HepG2 (cell line): ENCODE data around the gene PLRG1. TPM values are rescaled to one million over a fixed set of nuclear protein-coding genes. Genes with fewer than 3 reads are reported as not detected.
A peak's percentile ranks its signal among the peaks of the same experiment; 100 is the strongest.

ENCODE experiments used
- AGO1 ChIP-seq: fragments of 200-400 bp; formaldehyde crosslinking; IDR thresholded peaks from 2 replicates; pipeline ENCODE4 v1.6.1; 2017; ENCODE audit warnings: mild to moderate bottlenecking, low read depth, low read length, moderate library complexity; ENCODE audit not compliant: poor library complexity, severe bottlenecking
- ATF1 ChIP-seq: IDR thresholded peaks from 2 replicates; pipeline ENCODE4 v1.6.1; 2016; ENCODE audit warnings: mild to moderate bottlenecking, control low read depth
- HOXA9 ChIP-seq: sonication (generic); formaldehyde crosslinking; IDR thresholded peaks from 2 replicates; pipeline ENCODE4 v1.8.1; 2022; ENCODE audit warnings: missing genetic modification reagents, mild to moderate bottlenecking, moderate library complexity, borderline replicate concordance
- IRX3 ChIP-seq: sonication (generic); formaldehyde crosslinking; IDR thresholded peaks from 2 replicates; pipeline ENCODE4 v1.8.1; 2023; ENCODE audit warnings: mild to moderate bottlenecking, low read depth, missing genetic modification reagents, borderline replicate concordance
- MTF2 ChIP-seq: sonication (generic); formaldehyde crosslinking; IDR thresholded peaks from 2 replicates; pipeline ENCODE4 v1.5.0; 2020; ENCODE audit warnings: missing genetic modification reagents, borderline replicate concordance
- MXI1 ChIP-seq: IDR thresholded peaks from 3 replicates; pipeline ENCODE4 v1.6.1; 2012; ENCODE audit warnings: low read depth, low read length, inconsistent platforms, borderline replicate concordance
- PCBP1 ChIP-seq: fragments of 200-400 bp; formaldehyde crosslinking; IDR thresholded peaks from 2 replicates; pipeline ENCODE4 v1.6.1; 2017; ENCODE audit warnings: mild to moderate bottlenecking, low read depth, low read length, borderline replicate concordance
- POGZ ChIP-seq: sonication (generic); formaldehyde crosslinking; IDR thresholded peaks from 2 replicates; pipeline ENCODE4 v1.4.0; 2020; ENCODE audit warnings: mild to moderate bottlenecking, missing genetic modification reagents
- POLR2A ChIP-seq, 2 experiments: IDR thresholded peaks; 2 replicates each; pipeline ENCODE4 v1.6.1; 2011; ENCODE audit warnings: low read depth in 2 of 2, low read length in 2 of 2, mild to moderate bottlenecking in 1 of 2, moderate library complexity in 1 of 2; ENCODE audit not compliant: insufficient read depth in 1 of 2
- RAD21 ChIP-seq: fragments of 450-650 bp; formaldehyde crosslinking; IDR thresholded peaks from 2 replicates; pipeline ENCODE4 v1.5.0; 2020; ENCODE audit warnings: mild to moderate bottlenecking
- SALL1 ChIP-seq: sonication (generic); formaldehyde crosslinking; IDR thresholded peaks from 2 replicates; pipeline ENCODE4 v1.8.0; 2022; ENCODE audit warnings: mild to moderate bottlenecking, missing genetic modification reagents
- SMARCE1 ChIP-seq: fragments of 450-650 bp; IDR thresholded peaks from 2 replicates; pipeline ENCODE4 v1.6.1; 2017; ENCODE audit warnings: borderline replicate concordance
- ZBTB1 ChIP-seq: sonication (generic); formaldehyde crosslinking; IDR thresholded peaks from 2 replicates; pipeline ENCODE4 v1.4.0; 2020; ENCODE audit warnings: missing genetic modification reagents, borderline replicate concordance
- ZNF251 ChIP-seq: sonication (generic); formaldehyde crosslinking; IDR thresholded peaks from 2 replicates; pipeline ENCODE4 v1.9.0; 2021; ENCODE audit warnings: mild to moderate bottlenecking, missing genetic modification reagents
- ZNF326 ChIP-seq: sonication (generic); formaldehyde crosslinking; IDR thresholded peaks from 2 replicates; pipeline ENCODE4 v1.4.0; 2020; ENCODE audit warnings: missing genetic modification reagents, borderline replicate concordance
- ZNF572 ChIP-seq: sonication (generic); formaldehyde crosslinking; IDR thresholded peaks from 2 replicates; pipeline ENCODE4 v1.5.1; 2020; ENCODE audit warnings: mild to moderate bottlenecking, missing genetic modification reagents
- ZNF773 ChIP-seq: sonication (generic); formaldehyde crosslinking; IDR thresholded peaks from 2 replicates; pipeline ENCODE4 v1.4.0; 2020; ENCODE audit warnings: missing genetic modification reagents, borderline replicate concordance
- ZNF776 ChIP-seq: sonication (generic); formaldehyde crosslinking; IDR thresholded peaks from 2 replicates; pipeline ENCODE4 v1.4.0; 2020; ENCODE audit warnings: mild to moderate bottlenecking, missing genetic modification reagents
- polyA plus RNA-seq, 8 experiments: library from polyadenylated mRNA; depleted of rRNA in 3 of 8; stranded (reverse) in 7 of 8; unstranded in 1 of 8; fragments of >200 nt; fragmentation: Illumina TruSeq in 4 of 8; extraction: Trizol in 4 of 8; gene quantifications; 2 replicates each; pipeline versions ENCODE4 v1.2.1 to v1.2.3, GENCODE V29; 2011 to 2016; ENCODE audit warnings: low read depth in 4 of 8, missing spikeins in 1 of 8, mixed read lengths in 1 of 8; ENCODE audit not compliant: insufficient read depth in 1 of 8
- total RNA-seq, 5 experiments: library from RNA; depleted of rRNA; stranded (reverse); fragments of >200 nt; fragmentation: Illumina TruSeq; extraction: Trizol; gene quantifications; 2 replicates each; pipeline ENCODE4 v1.2.3, GENCODE V29; 2016; ENCODE audit warnings: low read depth in 1 of 5
- TF ChIP-seq, protein P1 (sequence below): sonication (generic); formaldehyde crosslinking; IDR thresholded peaks from 2 replicates; pipeline ENCODE4 v1.5.1; 2020; ENCODE audit warnings: missing genetic modification reagents, mild to moderate bottlenecking, borderline replicate concordance
- TF ChIP-seq, protein P2 (sequence below): sonication (generic); formaldehyde crosslinking; IDR thresholded peaks from 2 replicates; pipeline ENCODE4 v1.5.0; 2020; ENCODE audit warnings: mild to moderate bottlenecking, missing genetic modification reagents, borderline replicate concordance
- TF ChIP-seq, protein P3 (sequence below): sonication (generic); formaldehyde crosslinking; IDR thresholded peaks from 2 replicates; pipeline ENCODE4 v1.8.0; 2022; ENCODE audit warnings: mild to moderate bottlenecking, missing genetic modification reagents, moderate library complexity
- TF ChIP-seq, protein P4 (sequence below): sonication (generic); formaldehyde crosslinking; IDR thresholded peaks from 2 replicates; pipeline ENCODE4 v1.8.1; 2023; ENCODE audit warnings: mild to moderate bottlenecking, missing genetic modification reagents

PLRG1 gene
- total and polyA plus RNA-seq, 2 of the 13 experiments (the other 11 are each of a cell fraction or from before 2014, with no cell fraction given) = 77.3 to 110 TPM

DNA sequence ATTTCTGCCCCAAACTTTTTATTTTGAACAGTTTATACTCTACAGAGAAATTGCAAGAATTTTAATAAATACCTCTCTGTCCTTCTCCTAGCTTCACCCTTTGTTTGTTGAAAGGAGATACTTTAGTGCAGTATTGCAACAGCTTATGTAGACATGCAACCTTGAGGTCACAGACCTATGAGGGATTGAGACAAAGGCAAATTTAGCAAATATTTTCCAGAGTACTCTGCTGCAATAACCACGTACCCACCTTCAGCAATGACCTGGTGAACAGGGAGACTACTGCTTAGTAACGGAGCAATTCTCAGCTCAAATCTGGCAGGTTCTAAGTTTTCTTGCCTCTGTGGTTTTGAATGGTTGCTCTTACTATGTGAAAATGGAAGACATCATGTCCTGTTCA lies 27.1 kb upstream of the PLRG1 start (continued):
- TF ChIP-seq RAD21 = no peak
- TF ChIP-seq POLR2A (IDR thresholded peaks at IDR 0.05; ENCODE audit: insufficient read depth in 1 of 2, low read depth in 2 of 2, low read length in 2 of 2) = no peak
- TF ChIP-seq, protein P1, sequence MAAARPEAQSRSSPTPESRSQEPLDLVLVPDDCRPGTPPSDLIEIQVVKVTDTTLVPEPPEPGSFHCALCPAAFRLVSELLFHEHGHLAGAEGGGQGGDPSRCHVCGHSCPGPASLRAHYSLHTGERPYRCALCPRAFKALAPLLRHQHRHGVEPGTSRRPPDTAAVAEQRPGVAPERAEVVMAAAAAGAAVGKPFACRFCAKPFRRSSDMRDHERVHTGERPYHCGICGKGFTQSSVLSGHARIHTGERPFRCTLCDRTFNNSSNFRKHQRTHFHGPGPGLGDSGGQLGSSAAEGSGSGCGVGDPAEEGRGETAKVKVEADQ (CRISPR knock-in tag) = peak; percentile 56; the same call in 1 of the 2 replicates
- no peak for TF ChIP-seq ZNF572 (CRISPR knock-in tag)
- no peak for TF ChIP-seq ZBTB1 (CRISPR knock-in tag)
- TF ChIP-seq, protein P2, sequence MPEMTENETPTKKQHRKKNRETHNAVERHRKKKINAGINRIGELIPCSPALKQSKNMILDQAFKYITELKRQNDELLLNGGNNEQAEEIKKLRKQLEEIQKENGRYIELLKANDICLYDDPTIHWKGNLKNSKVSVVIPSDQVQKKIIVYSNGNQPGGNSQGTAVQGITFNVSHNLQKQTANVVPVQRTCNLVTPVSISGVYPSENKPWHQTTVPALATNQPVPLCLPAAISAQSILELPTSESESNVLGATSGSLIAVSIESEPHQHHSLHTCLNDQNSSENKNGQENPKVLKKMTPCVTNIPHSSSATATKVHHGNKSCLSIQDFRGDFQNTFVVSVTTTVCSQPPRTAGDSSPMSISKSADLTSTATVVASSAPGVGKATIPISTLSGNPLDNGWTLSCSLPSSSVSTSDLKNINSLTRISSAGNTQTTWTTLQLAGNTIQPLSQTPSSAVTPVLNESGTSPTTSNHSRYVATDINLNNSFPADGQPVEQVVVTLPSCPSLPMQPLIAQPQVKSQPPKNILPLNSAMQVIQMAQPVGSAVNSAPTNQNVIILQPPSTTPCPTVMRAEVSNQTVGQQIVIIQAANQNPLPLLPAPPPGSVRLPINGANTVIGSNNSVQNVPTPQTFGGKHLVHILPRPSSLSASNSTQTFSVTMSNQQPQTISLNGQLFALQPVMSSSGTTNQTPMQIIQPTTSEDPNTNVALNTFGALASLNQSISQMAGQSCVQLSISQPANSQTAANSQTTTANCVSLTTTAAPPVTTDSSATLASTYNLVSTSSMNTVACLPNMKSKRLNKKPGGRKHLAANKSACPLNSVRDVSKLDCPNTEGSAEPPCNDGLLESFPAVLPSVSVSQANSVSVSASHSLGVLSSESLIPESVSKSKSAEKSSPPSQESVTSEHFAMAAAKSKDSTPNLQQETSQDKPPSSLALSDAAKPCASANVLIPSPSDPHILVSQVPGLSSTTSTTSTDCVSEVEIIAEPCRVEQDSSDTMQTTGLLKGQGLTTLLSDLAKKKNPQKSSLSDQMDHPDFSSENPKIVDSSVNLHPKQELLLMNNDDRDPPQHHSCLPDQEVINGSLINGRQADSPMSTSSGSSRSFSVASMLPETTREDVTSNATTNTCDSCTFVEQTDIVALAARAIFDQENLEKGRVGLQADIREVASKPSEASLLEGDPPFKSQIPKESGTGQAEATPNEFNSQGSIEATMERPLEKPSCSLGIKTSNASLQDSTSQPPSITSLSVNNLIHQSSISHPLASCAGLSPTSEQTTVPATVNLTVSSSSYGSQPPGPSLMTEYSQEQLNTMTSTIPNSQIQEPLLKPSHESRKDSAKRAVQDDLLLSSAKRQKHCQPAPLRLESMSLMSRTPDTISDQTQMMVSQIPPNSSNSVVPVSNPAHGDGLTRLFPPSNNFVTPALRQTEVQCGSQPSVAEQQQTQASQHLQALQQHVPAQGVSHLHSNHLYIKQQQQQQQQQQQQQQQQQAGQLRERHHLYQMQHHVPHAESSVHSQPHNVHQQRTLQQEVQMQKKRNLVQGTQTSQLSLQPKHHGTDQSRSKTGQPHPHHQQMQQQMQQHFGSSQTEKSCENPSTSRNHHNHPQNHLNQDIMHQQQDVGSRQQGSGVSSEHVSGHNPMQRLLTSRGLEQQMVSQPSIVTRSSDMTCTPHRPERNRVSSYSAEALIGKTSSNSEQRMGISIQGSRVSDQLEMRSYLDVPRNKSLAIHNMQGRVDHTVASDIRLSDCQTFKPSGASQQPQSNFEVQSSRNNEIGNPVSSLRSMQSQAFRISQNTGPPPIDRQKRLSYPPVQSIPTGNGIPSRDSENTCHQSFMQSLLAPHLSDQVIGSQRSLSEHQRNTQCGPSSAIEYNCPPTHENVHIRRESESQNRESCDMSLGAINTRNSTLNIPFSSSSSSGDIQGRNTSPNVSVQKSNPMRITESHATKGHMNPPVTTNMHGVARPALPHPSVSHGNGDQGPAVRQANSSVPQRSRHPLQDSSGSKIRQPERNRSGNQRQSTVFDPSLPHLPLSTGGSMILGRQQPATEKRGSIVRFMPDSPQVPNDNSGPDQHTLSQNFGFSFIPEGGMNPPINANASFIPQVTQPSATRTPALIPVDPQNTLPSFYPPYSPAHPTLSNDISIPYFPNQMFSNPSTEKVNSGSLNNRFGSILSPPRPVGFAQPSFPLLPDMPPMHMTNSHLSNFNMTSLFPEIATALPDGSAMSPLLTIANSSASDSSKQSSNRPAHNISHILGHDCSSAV (CRISPR knock-in tag) = no peak
- TF ChIP-seq ZNF776 = no peak
- TF ChIP-seq ZNF773 = no peak
- 0 out of 2 replicates have a peak, but pooled peaks have one; percentile 32 for TF ChIP-seq ATF1 (CRISPR knock-in tag)
- no peak for TF ChIP-seq SMARCE1
- no peak for TF ChIP-seq ZNF251
- peak; percentile 82 for TF ChIP-seq POGZ
- TF ChIP-seq, protein P3, sequence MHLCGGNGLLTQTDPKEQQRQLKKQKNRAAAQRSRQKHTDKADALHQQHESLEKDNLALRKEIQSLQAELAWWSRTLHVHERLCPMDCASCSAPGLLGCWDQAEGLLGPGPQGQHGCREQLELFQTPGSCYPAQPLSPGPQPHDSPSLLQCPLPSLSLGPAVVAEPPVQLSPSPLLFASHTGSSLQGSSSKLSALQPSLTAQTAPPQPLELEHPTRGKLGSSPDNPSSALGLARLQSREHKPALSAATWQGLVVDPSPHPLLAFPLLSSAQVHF (CRISPR knock-in tag) = no peak
- no peak for TF ChIP-seq IRX3 (CRISPR knock-in tag)
- TF ChIP-seq SALL1 = peak; percentile 86; the same call in 1 of the 2 replicates
- no peak for TF ChIP-seq PCBP1
- no peak for TF ChIP-seq AGO1
- no peak; the same call in 2 of the 3 replicates for TF ChIP-seq MXI1
- TF ChIP-seq ZNF326 (CRISPR knock-in tag) = no peak
- no peak for TF ChIP-seq HOXA9 (CRISPR knock-in tag)
- no peak for TF ChIP-seq MTF2 (CRISPR knock-in tag)
- TF ChIP-seq, protein P4, sequence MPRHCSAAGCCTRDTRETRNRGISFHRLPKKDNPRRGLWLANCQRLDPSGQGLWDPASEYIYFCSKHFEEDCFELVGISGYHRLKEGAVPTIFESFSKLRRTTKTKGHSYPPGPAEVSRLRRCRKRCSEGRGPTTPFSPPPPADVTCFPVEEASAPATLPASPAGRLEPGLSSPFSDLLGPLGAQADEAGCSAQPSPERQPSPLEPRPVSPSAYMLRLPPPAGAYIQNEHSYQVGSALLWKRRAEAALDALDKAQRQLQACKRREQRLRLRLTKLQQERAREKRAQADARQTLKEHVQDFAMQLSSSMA = no peak
